ENCODE data around the gene EIF4G1.

GRCh38 chr3:184295771-184296170 is 18.6 kb upstream of the EIF4G1 start:
- TF ChIP-seq EZH2 (IDR thresholded peaks at IDR 0.05; ENCODE audit: borderline replicate concordance, control insufficient read depth, low read depth, low read length) (no peak), SUZ12 (IDR thresholded peaks at IDR 0.05; ENCODE audit: unreplicated experiment) (no peak), MYC (IDR thresholded peaks at IDR 0.05; ENCODE audit: insufficient read depth, insufficient read length, insufficient replicate concordance, low read length, severe bottlenecking) (no peak), CTCF (IDR thresholded peaks at IDR 0.05 in 2 of 3, conservative IDR thresholded peaks at IDR 0.05 in 1 of 3; ENCODE audit: control insufficient read depth in 2 of 3, extremely low read depth in 1 of 3, insufficient read depth in 1 of 3, low read depth in 3 of 3, low read length in 3 of 3) (no peak), CEBPB (IDR thresholded peaks at IDR 0.05; ENCODE audit: borderline replicate concordance in 1 of 2, low read depth in 2 of 2, low read length in 2 of 2) (no peak), RAD21 (IDR thresholded peaks at IDR 0.05; ENCODE audit: insufficient read depth, low read depth, low read length) (no peak), ZNF384 (IDR thresholded peaks at IDR 0.05; ENCODE audit: borderline replicate concordance, low read depth, low read length) (no peak), MAX (IDR thresholded peaks at IDR 0.05; ENCODE audit: low read depth, low read length) (no peak), REST (IDR thresholded peaks at IDR 0.05; ENCODE audit: low read depth, low read length) (no peak), JUNB (IDR thresholded peaks at IDR 0.05) (no peak), YY1 (IDR thresholded peaks at IDR 0.05; ENCODE audit: low read depth, low read length) (no peak), BRCA1 (IDR thresholded peaks at IDR 0.05; ENCODE audit: low read depth, low read length) (no peak), POLR2A (IDR thresholded peaks at IDR 0.05; ENCODE audit: low read depth, low read length) (no peak), PKNOX1 (IDR thresholded peaks at IDR 0.05) (no peak)
